Measurements from ENCODE around the gene TK1.
"Not testable (repeated sequence)": the region's sequence is repeated elsewhere in the genome, so short reads cannot be mapped to it uniquely, and the experiment has no call there.

The TK1 gene

GRCh38 chr17:78186692-78187595 lies at the start of gene TK1, which contains the start of gene AFMID:
Gene TK1, minus strand, starts transcription at chr17:78187052. Its CDS starts 58 bp downstream, at chr17:78186994.
Gene AFMID, plus strand, starts transcription at chr17:78187362. Its CDS starts 9 bp downstream, at chr17:78187371.
- H3K27me3 ChIP-seq (ENCODE audit: control insufficient read depth, insufficient read depth, low read length) = no peaks in the 10 kb centered on the region
- peaks cover 21% of the 10 kb centered on the region for H3K36me3 ChIP-seq (ENCODE audit: control insufficient read depth, insufficient read depth, low read length)
- H3K27ac ChIP-seq (ENCODE audit: low read length) = no peak within 1 kb of the TSS
- peak within 1 kb of the TSS; percentile 82 for H3K4me3 ChIP-seq (ENCODE audit: low read length)
- peak; percentile 92 for DNase-seq (ENCODE audit: low read depth, low spot score)
- H3K9me3 ChIP-seq (ENCODE audit: control insufficient read depth, insufficient read depth, low read length) = no peaks in the 10 kb centered on the region
- no CpG with 5 or more reads among the region's 57 CpGs for WGBS (ENCODE audit: insufficient coverage, insufficient read length)
- H3K4me1 ChIP-seq (ENCODE audit: control insufficient read depth, insufficient read depth, low read length) = 0 out of 2 replicates have a peak, but pooled peaks cover 5% of the 10 kb centered on the region

GRCh38 chr17:78235885-78236284 lies 49.0 kb upstream of the TK1 start:
- DNase-seq (ENCODE audit: low read depth, low spot score) = no peak
- Histone ChIP-seq H3K27ac (ENCODE audit: low read length) (no peak overlapping the region), H3K27me3 (ENCODE audit: control insufficient read depth, insufficient read depth, low read length) (peaks cover 2% of the 10 kb centered on the region; the same call in 1 of the 2 replicates), H3K36me3 (ENCODE audit: control insufficient read depth, insufficient read depth, low read length) (peaks cover 3% of the 10 kb centered on the region; the same call in 1 of the 2 replicates), H3K4me3 (ENCODE audit: low read length) (no peak overlapping the region), H3K4me1 (ENCODE audit: control insufficient read depth, insufficient read depth, low read length) (no peaks in the 10 kb centered on the region; the same call in 1 of the 2 replicates), H3K9me3 (ENCODE audit: control insufficient read depth, insufficient read depth, low read length) (no peaks in the 10 kb centered on the region)
- WGBS (ENCODE audit: insufficient coverage, insufficient read length) = no CpG with 5 or more reads among the region's 8 CpGs

- no CpG with 5 or more reads among the region's 6 CpGs for WGBS (ENCODE audit: insufficient coverage, insufficient read length)
- H3K9me3 ChIP-seq (ENCODE audit: control insufficient read depth, insufficient read depth, low read length); H3K27ac ChIP-seq (ENCODE audit: low read length); H3K4me3 ChIP-seq (ENCODE audit: low read length); H3K27me3 ChIP-seq (ENCODE audit: control insufficient read depth, insufficient read depth, low read length); H3K36me3 ChIP-seq (ENCODE audit: control insufficient read depth, insufficient read depth, low read length); DNase-seq (ENCODE audit: low read depth, low spot score); H3K4me1 ChIP-seq (ENCODE audit: control insufficient read depth, insufficient read depth, low read length): not testable (repeated sequence)
These were observed 48.2 kb upstream of the TK1 start for GRCh38 chr17:78235022-78235421.

GRCh38 chr17:78234261-78234865 lies 47.5 kb upstream of the TK1 start:
- DNase-seq (ENCODE audit: low read depth, low spot score) = no peak
- no CpG with 5 or more reads among the region's 17 CpGs for WGBS (ENCODE audit: insufficient coverage, insufficient read length)
- no peak overlapping the region for H3K27ac ChIP-seq (ENCODE audit: low read length)
- no peaks in the 10 kb centered on the region for H3K9me3 ChIP-seq (ENCODE audit: control insufficient read depth, insufficient read depth, low read length)
- no peaks in the 10 kb centered on the region; the same call in 1 of the 2 replicates for H3K4me1 ChIP-seq (ENCODE audit: control insufficient read depth, insufficient read depth, low read length)
- peaks cover 3% of the 10 kb centered on the region; the same call in 1 of the 2 replicates for H3K36me3 ChIP-seq (ENCODE audit: control insufficient read depth, insufficient read depth, low read length)
- H3K4me3 ChIP-seq (ENCODE audit: low read length) = no peak overlapping the region
- peaks cover 2% of the 10 kb centered on the region; the same call in 1 of the 2 replicates for H3K27me3 ChIP-seq (ENCODE audit: control insufficient read depth, insufficient read depth, low read length)

GRCh38 chr17:78233678-78234077 lies 46.8 kb upstream of the TK1 start:
- no peaks in the 10 kb centered on the region; the same call in 1 of the 2 replicates for H3K4me1 ChIP-seq (ENCODE audit: control insufficient read depth, insufficient read depth, low read length)
- WGBS (ENCODE audit: insufficient coverage, insufficient read length) = no CpG with 5 or more reads among the region's 10 CpGs
- DNase-seq (ENCODE audit: low read depth, low spot score) = no peak
- no peak overlapping the region for H3K27ac ChIP-seq (ENCODE audit: low read length)
- H3K9me3 ChIP-seq (ENCODE audit: control insufficient read depth, insufficient read depth, low read length) = no peaks in the 10 kb centered on the region
- H3K4me3 ChIP-seq (ENCODE audit: low read length) = no peak overlapping the region
- peaks cover 3% of the 10 kb centered on the region; the same call in 1 of the 2 replicates for H3K36me3 ChIP-seq (ENCODE audit: control insufficient read depth, insufficient read depth, low read length)
- H3K27me3 ChIP-seq (ENCODE audit: control insufficient read depth, insufficient read depth, low read length) = peaks cover 2% of the 10 kb centered on the region; the same call in 1 of the 2 replicates

GRCh38 chr17:78232859-78233173 lies 46.0 kb upstream of the TK1 start:
- H3K27me3 ChIP-seq (ENCODE audit: control insufficient read depth, insufficient read depth, low read length) = peaks cover 2% of the 10 kb centered on the region; the same call in 1 of the 2 replicates
- no CpG with 5 or more reads among the region's 2 CpGs for WGBS (ENCODE audit: insufficient coverage, insufficient read length)
- no peaks in the 10 kb centered on the region for H3K9me3 ChIP-seq (ENCODE audit: control insufficient read depth, insufficient read depth, low read length)
- no peaks in the 10 kb centered on the region; the same call in 1 of the 2 replicates for H3K4me1 ChIP-seq (ENCODE audit: control insufficient read depth, insufficient read depth, low read length)
- H3K36me3 ChIP-seq (ENCODE audit: control insufficient read depth, insufficient read depth, low read length) = peaks cover 3% of the 10 kb centered on the region; the same call in 1 of the 2 replicates
- DNase-seq (ENCODE audit: low read depth, low spot score) = no peak
- no peak overlapping the region for H3K4me3 ChIP-seq (ENCODE audit: low read length)
- H3K27ac ChIP-seq (ENCODE audit: low read length) = no peak overlapping the region

- Histone ChIP-seq H3K4me3 (ENCODE audit: low read length) (peak overlapping the region; percentile 57; the same call in 1 of the 2 replicates), H3K36me3 (ENCODE audit: control insufficient read depth, insufficient read depth, low read length) (peaks cover 3% of the 10 kb centered on the region; the same call in 1 of the 2 replicates), H3K27me3 (ENCODE audit: control insufficient read depth, insufficient read depth, low read length) (peaks cover 2% of the 10 kb centered on the region; the same call in 1 of the 2 replicates), H3K27ac (ENCODE audit: low read length) (no peak overlapping the region), H3K4me1 (ENCODE audit: control insufficient read depth, insufficient read depth, low read length) (no peaks in the 10 kb centered on the region; the same call in 1 of the 2 replicates), H3K9me3 (ENCODE audit: control insufficient read depth, insufficient read depth, low read length) (no peaks in the 10 kb centered on the region)
- WGBS (ENCODE audit: insufficient coverage, insufficient read length) = no CpG with 5 or more reads among the region's 55 CpGs
- no peak for DNase-seq (ENCODE audit: low read depth, low spot score)
These were observed 45.4 kb upstream of the TK1 start for GRCh38 chr17:78231991-78232858.

GRCh38 chr17:78230996-78231935 lies 44.4 kb upstream of the TK1 start, which contains the start of gene TMEM235:
Gene TMEM235, plus strand, starts transcription at chr17:78231631. Its CDS starts 393 bp downstream, at chr17:78232024.
- H3K4me3 ChIP-seq (ENCODE audit: low read length) = peak within 1 kb of the TSS; percentile 57; the same call in 1 of the 2 replicates
- H3K9me3 ChIP-seq (ENCODE audit: control insufficient read depth, insufficient read depth, low read length) = no peaks in the 10 kb centered on the region
- H3K27me3 ChIP-seq (ENCODE audit: control insufficient read depth, insufficient read depth, low read length) = peaks cover 2% of the 10 kb centered on the region; the same call in 1 of the 2 replicates
- WGBS (ENCODE audit: insufficient coverage, insufficient read length) = no CpG with 5 or more reads among the region's 52 CpGs
- no peak for DNase-seq (ENCODE audit: low read depth, low spot score)
- no peak within 1 kb of the TSS for H3K27ac ChIP-seq (ENCODE audit: low read length)
- H3K4me1 ChIP-seq (ENCODE audit: control insufficient read depth, insufficient read depth, low read length) = no peaks in the 10 kb centered on the region; the same call in 1 of the 2 replicates
- peaks cover 3% of the 10 kb centered on the region; the same call in 1 of the 2 replicates for H3K36me3 ChIP-seq (ENCODE audit: control insufficient read depth, insufficient read depth, low read length)

All from iPS DF 6.9 (cell line).